Measurements from ENCODE around the gene ARL14EP. TPM values are rescaled to one million over a fixed set of nuclear protein-coding genes. Genes with fewer than 3 reads are reported as not detected.

The ARL14EP gene
- total RNA-seq, 2 donors from 2014 or later = 13.7 to 14.9 TPM

DNA sequence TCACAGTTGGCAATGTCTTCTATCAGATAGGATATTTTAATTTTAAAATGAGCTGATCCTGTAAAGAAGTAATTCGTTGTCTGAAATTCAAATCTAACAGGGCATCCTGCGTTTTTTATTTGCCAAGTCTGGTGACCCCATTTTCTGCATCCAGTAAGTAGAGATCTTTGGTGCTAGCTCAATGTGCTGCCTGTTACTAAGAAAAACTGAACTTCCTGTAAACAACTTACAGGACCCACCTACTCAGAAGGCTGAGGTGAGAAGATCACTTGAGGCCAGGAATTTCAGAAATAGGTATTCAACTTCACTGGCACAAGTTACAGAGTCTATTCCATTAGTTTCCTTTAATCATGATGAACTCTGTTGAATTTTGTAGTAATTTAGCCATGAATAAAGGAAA, 4.0 kb downstream of the ARL14EP start:
- Histone ChIP-seq H3K4me1 (peaks cover 7% of the 10 kb centered on the region), H3K4me3 (no peak overlapping the region), H3K36me3 (no peaks in the 10 kb centered on the region), H3K27ac (no peak overlapping the region), H3K9ac (ENCODE audit: low read depth in 2 of 2, low read length in 2 of 2) (no peak overlapping the region), H3K27me3 (no peaks in the 10 kb centered on the region), H3K9me3 (no peaks in the 10 kb centered on the region)
- no peak for DNase-seq
- intact Hi-C loops (cut with DNase I) = no loop called here
- TF ChIP-seq, protein P1, sequence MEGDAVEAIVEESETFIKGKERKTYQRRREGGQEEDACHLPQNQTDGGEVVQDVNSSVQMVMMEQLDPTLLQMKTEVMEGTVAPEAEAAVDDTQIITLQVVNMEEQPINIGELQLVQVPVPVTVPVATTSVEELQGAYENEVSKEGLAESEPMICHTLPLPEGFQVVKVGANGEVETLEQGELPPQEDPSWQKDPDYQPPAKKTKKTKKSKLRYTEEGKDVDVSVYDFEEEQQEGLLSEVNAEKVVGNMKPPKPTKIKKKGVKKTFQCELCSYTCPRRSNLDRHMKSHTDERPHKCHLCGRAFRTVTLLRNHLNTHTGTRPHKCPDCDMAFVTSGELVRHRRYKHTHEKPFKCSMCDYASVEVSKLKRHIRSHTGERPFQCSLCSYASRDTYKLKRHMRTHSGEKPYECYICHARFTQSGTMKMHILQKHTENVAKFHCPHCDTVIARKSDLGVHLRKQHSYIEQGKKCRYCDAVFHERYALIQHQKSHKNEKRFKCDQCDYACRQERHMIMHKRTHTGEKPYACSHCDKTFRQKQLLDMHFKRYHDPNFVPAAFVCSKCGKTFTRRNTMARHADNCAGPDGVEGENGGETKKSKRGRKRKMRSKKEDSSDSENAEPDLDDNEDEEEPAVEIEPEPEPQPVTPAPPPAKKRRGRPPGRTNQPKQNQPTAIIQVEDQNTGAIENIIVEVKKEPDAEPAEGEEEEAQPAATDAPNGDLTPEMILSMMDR (IDR thresholded peaks at IDR 0.05) = no peak

DNA sequence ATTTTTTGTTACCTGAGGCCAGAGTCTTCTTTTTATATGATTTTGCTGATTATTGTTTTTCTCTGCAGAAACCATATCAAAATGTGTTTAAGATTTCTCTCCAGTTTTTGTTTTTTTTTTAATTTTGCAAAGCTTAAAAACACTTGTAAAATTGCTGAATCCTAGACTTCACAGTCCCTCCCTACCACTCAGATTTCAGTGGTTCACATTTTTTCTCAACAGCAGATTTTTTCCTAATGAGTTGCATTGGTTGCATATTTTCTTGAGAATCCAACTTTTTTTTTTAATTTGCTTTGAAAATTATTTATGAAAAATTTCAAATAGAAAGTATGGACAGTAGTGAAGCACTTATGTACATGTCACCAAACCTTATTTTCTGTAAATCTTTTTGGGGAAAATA, 5.8 kb downstream of the ARL14EP start:
- Histone ChIP-seq H3K27ac (no peak overlapping the region), H3K36me3 (no peaks in the 10 kb centered on the region), H3K27me3 (no peaks in the 10 kb centered on the region), H3K9ac (ENCODE audit: low read depth in 2 of 2, low read length in 2 of 2) (no peak overlapping the region), H3K4me1 (peaks cover 7% of the 10 kb centered on the region), H3K4me3 (no peak overlapping the region), H3K9me3 (no peaks in the 10 kb centered on the region)
- TF ChIP-seq, protein P1 (IDR thresholded peaks at IDR 0.05) = no peak
- DNase-seq = no peak
- intact Hi-C loops (cut with DNase I) = no loop called here

DNA sequence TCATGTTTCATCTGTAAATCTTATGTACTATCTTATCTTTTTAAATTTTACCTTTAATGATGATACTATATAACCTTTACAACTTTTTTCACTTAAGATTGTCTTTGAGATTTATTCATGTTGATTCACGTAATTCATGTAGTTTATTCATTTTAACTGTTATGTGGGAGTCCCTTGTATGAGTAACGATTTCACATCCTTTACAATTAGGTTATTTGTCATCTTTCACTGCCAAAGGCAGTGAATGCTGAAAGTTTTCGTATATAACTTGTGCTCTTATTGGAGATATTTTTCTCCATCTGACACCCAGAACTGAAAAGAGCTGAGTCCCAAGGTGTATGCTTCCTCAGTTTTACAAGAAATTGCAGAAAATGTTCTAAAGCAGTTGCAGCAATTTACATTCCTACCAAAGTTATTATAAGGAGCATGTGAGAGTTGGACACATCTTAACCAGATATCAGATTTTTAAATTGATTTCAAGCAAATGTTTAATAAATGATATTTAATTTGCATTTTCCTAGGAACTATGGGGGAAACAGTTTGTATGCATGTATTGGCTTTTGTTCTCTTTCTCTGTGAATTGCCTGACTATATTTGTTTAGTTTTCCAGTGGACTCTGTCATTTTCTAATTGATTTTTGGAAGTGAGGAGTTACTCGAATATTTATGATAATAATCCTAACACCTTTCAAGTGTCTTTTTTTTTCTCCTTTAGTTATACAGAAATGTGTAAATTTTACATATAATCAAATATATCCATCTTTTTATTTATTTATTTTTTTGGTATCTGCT, 6.4 kb downstream of the ARL14EP start:
- intact Hi-C loops (cut with DNase I) = no loop called here
- H3K9ac ChIP-seq (ENCODE audit: low read depth in 2 of 2, low read length in 2 of 2) = no peak overlapping the region
- TF ChIP-seq, protein P1 (IDR thresholded peaks at IDR 0.05) = no peak

DNA sequence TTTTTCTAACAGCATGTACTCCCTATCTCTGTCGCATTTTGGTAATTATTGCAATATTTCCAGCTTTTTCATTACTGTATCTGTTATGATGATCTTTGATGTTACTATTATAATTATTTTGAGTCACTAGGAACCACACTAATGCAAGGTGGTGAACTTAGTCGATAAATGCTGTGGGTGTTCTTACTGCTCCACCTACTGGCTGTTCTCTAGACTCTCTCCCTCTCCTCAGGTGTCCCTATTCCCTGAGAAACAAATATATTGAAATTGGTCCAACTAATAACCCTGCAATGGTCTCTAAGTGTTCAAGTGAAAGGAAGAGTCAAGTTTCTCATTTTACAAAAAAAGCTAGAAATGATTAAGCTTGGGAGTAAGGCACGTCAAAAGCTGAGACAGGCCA, 10.5 kb downstream of the ARL14EP start:
- H3K27me3 ChIP-seq = no peaks in the 10 kb centered on the region
- intact Hi-C loops (cut with DNase I) = no loop called here
- H3K4me1 ChIP-seq = no peaks in the 10 kb centered on the region
- TF ChIP-seq, protein P1 (IDR thresholded peaks at IDR 0.05) = no peak
- no peaks in the 10 kb centered on the region for H3K9me3 ChIP-seq
- no peak overlapping the region for H3K4me3 ChIP-seq
- H3K36me3 ChIP-seq = no peaks in the 10 kb centered on the region
- DNase-seq = no peak
- H3K27ac ChIP-seq = no peak overlapping the region
- H3K9ac ChIP-seq (ENCODE audit: low read depth in 2 of 2, low read length in 2 of 2) = no peak overlapping the region

More for the DNA sequence above, 6.4 kb downstream of the ARL14EP start:
- Histone ChIP-seq H3K4me3 (no peak overlapping the region), H3K36me3 (no peaks in the 10 kb centered on the region), H3K27me3 (no peaks in the 10 kb centered on the region), H3K4me1 (peaks cover 5% of the 10 kb centered on the region), H3K9me3 (no peaks in the 10 kb centered on the region), H3K27ac (no peak overlapping the region)
- no peak for DNase-seq

DNA sequence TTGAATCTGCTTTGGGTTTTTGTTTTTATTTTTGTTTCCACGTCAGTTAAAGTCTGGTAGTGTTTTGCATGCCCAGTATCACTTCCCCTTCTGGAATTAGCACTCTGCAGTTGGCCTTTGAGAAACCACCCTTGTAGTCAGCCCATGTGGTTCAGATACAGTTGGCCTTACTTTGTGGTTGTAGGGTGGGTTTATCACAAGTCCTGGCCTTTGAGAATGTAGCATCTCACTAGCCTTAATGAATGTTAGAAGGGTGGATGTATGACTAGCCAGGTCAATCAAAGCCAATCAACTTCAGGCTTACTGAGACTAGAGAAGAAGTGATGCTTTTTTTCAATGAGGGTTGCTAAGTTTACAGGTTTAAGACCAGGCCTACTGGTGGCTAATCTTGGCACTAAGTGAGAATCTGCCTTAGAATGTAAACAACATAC, 19.8 kb downstream of the ARL14EP start:
- Histone ChIP-seq H3K9me3 (no peaks in the 10 kb centered on the region), H3K36me3 (no peaks in the 10 kb centered on the region), H3K4me1 (no peaks in the 10 kb centered on the region), H3K4me3 (no peak overlapping the region), H3K27me3 (no peaks in the 10 kb centered on the region), H3K27ac (no peak overlapping the region), H3K9ac (ENCODE audit: low read depth in 2 of 2, low read length in 2 of 2) (no peak overlapping the region)
- intact Hi-C loops (cut with DNase I) = loop anchor here (10.0 kb wide), 1 partner anchor 242 kb away; the partner anchor contains the start of gene MPPED2
- DNase-seq = no peak
- TF ChIP-seq, protein P1 (IDR thresholded peaks at IDR 0.05) = no peak
